ENCODE results near the gene NOVA2. TPM values are rescaled to one million over a fixed set of nuclear protein-coding genes. Genes with fewer than 3 reads are reported as not detected.
A peak's percentile ranks its signal among the peaks of the same experiment; 100 is the strongest.

The NOVA2 gene
- total and polyA plus RNA-seq, 9 of the 15 experiments (the other 6 are each of a cell fraction or from before 2014, with no cell fraction given) = not detected

- TF ChIP-seq E2F5 (CRISPR knock-in tag; IDR thresholded peaks at IDR 0.05) (no peak), HLTF (IDR thresholded peaks at IDR 0.05) (no peak), SAFB (IDR thresholded peaks at IDR 0.05; ENCODE audit: borderline replicate concordance, low read depth, low read length) (no peak), ZNF224 (CRISPR knock-in tag; IDR thresholded peaks at IDR 0.05) (no peak), HSF4 (CRISPR knock-in tag; IDR thresholded peaks at IDR 0.05; ENCODE audit: borderline replicate concordance) (no peak), ZEB2 (IDR thresholded peaks at IDR 0.05) (peak; percentile 39; the same call in 1 of the 2 replicates), FOXP4 (CRISPR knock-in tag; IDR thresholded peaks at IDR 0.05; ENCODE audit: borderline replicate concordance) (no peak), ATF4 (CRISPR knock-in tag; IDR thresholded peaks at IDR 0.05) (no peak), ZNF609 (CRISPR knock-in tag; IDR thresholded peaks at IDR 0.05; ENCODE audit: borderline replicate concordance) (no peak), ATF2 (CRISPR knock-in tag; IDR thresholded peaks at IDR 0.05) (peak; percentile 95), GABPA (tag; conservative IDR thresholded peaks at IDR 0.05; ENCODE audit: low read depth) (no peak), NRF1 (conservative IDR thresholded peaks at IDR 0.05 in 1 of 2, IDR thresholded peaks at IDR 0.05 in 1 of 2) (peak; percentile 53 to 64; a peak in 3 of 4 replicates), ZNF699 (CRISPR knock-in tag; IDR thresholded peaks at IDR 0.05; ENCODE audit: insufficient replicate concordance) (no peak), ZNF146 (CRISPR knock-in tag; IDR thresholded peaks at IDR 0.05; ENCODE audit: unreplicated experiment) (no peak), MXI1 (IDR thresholded peaks at IDR 0.05; ENCODE audit: low read depth, low read length) (no peak), CTCF (IDR thresholded peaks at IDR 0.05 in 2 of 3, conservative IDR thresholded peaks at IDR 0.05 in 1 of 3; ENCODE audit: insufficient read depth in 2 of 3, low read depth in 1 of 3, low read length in 3 of 3) (no peak)
These were observed 26.0 kb upstream of the NOVA2 start (continued) for GRCh38 chr19:45999653-46000121.
